Fibroblast of lung (primary cell): ENCODE data around the gene DENND6B.

Experiments
- CTCF ChIP-seq, 2 donors: IDR thresholded peaks in 1 of 2; conservative IDR thresholded peaks in 1 of 2; 1 replicate in 1 of 2; 2 replicates in 1 of 2; pipeline ENCODE4 v1.5.1; 2011 to 2012; ENCODE audit warnings: low read length in 2 of 2, control low read depth in 1 of 2, inconsistent platforms in 1 of 2, low read depth in 1 of 2, mild to moderate bottlenecking in 1 of 2
- EZH2 ChIP-seq: IDR thresholded peaks from 2 replicates; pipeline ENCODE4 v1.5.1; 2012; ENCODE audit warnings: low read length, control low read depth, mild to moderate bottlenecking; ENCODE audit errors: missing control alignments

GRCh38 chr22:50361222-50361621 lies 34.4 kb upstream of the DENND6B start:
- TF ChIP-seq CTCF (conservative IDR thresholded peaks at IDR 0.05 in 1 of 2, IDR thresholded peaks at IDR 0.05 in 1 of 2; ENCODE audit: low read depth in 1 of 2, low read length in 2 of 2), result no peak
- TF ChIP-seq EZH2, result no peak
